LNCaP clone FGC (cell line): ENCODE results near the gene SCIN.

ENCODE experiments used
- DNase-seq: peaks from one replicate; pipeline ENCODE4 v3.0.0-alpha.2; 2011; ENCODE audit warnings: low read depth
- H3K4me3 ChIP-seq: 2 replicates; pipeline ENCODE4 v1.5.1; 2011; ENCODE audit warnings: mild to moderate bottlenecking, low read depth, low read length, control low read depth
- CTCF ChIP-seq: IDR thresholded peaks from 2 replicates; pipeline ENCODE4 v1.5.1; 2012; ENCODE audit warnings: mild to moderate bottlenecking; ENCODE audit not compliant: control insufficient read depth, insufficient read depth; ENCODE audit errors: extremely low read depth

Gene SCIN

GRCh38 chr7:12706900-12707536, 136.5 kb downstream of the SCIN start:
- no peak for DNase-seq
- TF ChIP-seq CTCF, result no peak
- no peak overlapping the region for H3K4me3 ChIP-seq

- TF ChIP-seq CTCF, result no peak
- no peak overlapping the region for H3K4me3 ChIP-seq
- no peak for DNase-seq
These were observed 137.8 kb downstream of the SCIN start for GRCh38 chr7:12708314-12708713.
